ENCODE data around the gene GALNT14.

GALNT14 gene

GRCh38 chr2:30966786-30967185, 171.5 kb downstream of the GALNT14 start:
- DNase-seq (ENCODE audit: low read depth) = no peak
- no peak overlapping the region for H3K4me3 ChIP-seq (replicated peaks; ENCODE audit: low read depth, low read length)
- TF ChIP-seq, protein P1, sequence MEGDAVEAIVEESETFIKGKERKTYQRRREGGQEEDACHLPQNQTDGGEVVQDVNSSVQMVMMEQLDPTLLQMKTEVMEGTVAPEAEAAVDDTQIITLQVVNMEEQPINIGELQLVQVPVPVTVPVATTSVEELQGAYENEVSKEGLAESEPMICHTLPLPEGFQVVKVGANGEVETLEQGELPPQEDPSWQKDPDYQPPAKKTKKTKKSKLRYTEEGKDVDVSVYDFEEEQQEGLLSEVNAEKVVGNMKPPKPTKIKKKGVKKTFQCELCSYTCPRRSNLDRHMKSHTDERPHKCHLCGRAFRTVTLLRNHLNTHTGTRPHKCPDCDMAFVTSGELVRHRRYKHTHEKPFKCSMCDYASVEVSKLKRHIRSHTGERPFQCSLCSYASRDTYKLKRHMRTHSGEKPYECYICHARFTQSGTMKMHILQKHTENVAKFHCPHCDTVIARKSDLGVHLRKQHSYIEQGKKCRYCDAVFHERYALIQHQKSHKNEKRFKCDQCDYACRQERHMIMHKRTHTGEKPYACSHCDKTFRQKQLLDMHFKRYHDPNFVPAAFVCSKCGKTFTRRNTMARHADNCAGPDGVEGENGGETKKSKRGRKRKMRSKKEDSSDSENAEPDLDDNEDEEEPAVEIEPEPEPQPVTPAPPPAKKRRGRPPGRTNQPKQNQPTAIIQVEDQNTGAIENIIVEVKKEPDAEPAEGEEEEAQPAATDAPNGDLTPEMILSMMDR (IDR thresholded peaks at IDR 0.05; ENCODE audit: low read length, missing control alignments) = no peak

GRCh38 chr2:30965022-30965531, 173.2 kb downstream of the GALNT14 start:
- no peak overlapping the region for H3K4me3 ChIP-seq (replicated peaks; ENCODE audit: low read depth, low read length)
- DNase-seq (ENCODE audit: low read depth) = no peak
- TF ChIP-seq, protein P1 (IDR thresholded peaks at IDR 0.05; ENCODE audit: low read length, missing control alignments) = no peak

GRCh38 chr2:30964334-30965005, 173.8 kb downstream of the GALNT14 start:
- H3K4me3 ChIP-seq (replicated peaks; ENCODE audit: low read depth, low read length) = no peak overlapping the region
- DNase-seq (ENCODE audit: low read depth) = no peak
- TF ChIP-seq, protein P1 (IDR thresholded peaks at IDR 0.05; ENCODE audit: low read length, missing control alignments) = no peak

- DNase-seq (ENCODE audit: low read depth) = no peak
- H3K4me3 ChIP-seq (replicated peaks; ENCODE audit: low read depth, low read length) = no peak overlapping the region
- TF ChIP-seq, protein P1 (IDR thresholded peaks at IDR 0.05; ENCODE audit: low read length, missing control alignments) = no peak
Observed at GRCh38 chr2:30963184-30963583, 175.1 kb downstream of the GALNT14 start.

- TF ChIP-seq, protein P1 (IDR thresholded peaks at IDR 0.05; ENCODE audit: low read length, missing control alignments) = no peak
- DNase-seq (ENCODE audit: low read depth) = no peak
- H3K4me3 ChIP-seq (replicated peaks; ENCODE audit: low read depth, low read length) = no peak overlapping the region
Observed at GRCh38 chr2:30960213-30960612, 178.0 kb downstream of the GALNT14 start.

DNA sequence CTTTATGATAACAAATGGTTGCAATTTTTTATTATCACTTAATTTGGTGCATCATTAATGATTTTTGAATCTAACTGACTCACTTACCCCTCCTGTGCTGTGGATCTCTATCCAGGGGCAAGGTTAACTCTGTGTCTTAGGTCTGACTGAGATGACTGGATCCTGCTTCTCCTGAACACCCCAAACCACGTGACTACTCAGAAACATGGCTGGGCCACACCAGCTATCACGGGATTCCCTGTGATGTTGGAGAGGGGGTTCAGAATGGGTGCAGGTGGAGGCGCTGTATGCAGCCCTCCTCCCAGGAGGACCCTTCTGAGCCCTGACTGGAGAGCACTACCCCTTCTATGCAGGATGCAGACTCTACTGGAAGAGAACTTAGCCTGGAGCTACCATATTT, 178.6 kb downstream of the GALNT14 start:
- TF ChIP-seq, protein P1 (IDR thresholded peaks at IDR 0.05; ENCODE audit: low read length, missing control alignments) = no peak
- DNase-seq (ENCODE audit: low read depth) = no peak
- H3K4me3 ChIP-seq (replicated peaks; ENCODE audit: low read depth, low read length) = no peak overlapping the region

GRCh38 chr2:30958918-30959265, 179.3 kb downstream of the GALNT14 start:
- TF ChIP-seq, protein P1 (IDR thresholded peaks at IDR 0.05; ENCODE audit: low read length, missing control alignments) = no peak
- no peak for DNase-seq (ENCODE audit: low read depth)
- no peak overlapping the region for H3K4me3 ChIP-seq (replicated peaks; ENCODE audit: low read depth, low read length)

Data from fibroblast of pulmonary artery (primary cell).